C4-2B (cell line): ENCODE data around the gene TEX14.

ENCODE experiments used
- H3K27ac ChIP-seq: fragments of 450-650 bp; 2 replicates; pipeline ENCODE4 v1.5.1; 2017
- ZFX ChIP-seq: fragments of 450-650 bp; IDR thresholded peaks from 2 replicates; pipeline ENCODE4 v1.6.1; 2017
- TF ChIP-seq, protein P1 (sequence below): fragments of 450-650 bp; conservative IDR thresholded peaks from 2 replicates; pipeline ENCODE4 v1.5.1; 2017; ENCODE audit warnings: mild to moderate bottlenecking

The TEX14 gene

DNA sequence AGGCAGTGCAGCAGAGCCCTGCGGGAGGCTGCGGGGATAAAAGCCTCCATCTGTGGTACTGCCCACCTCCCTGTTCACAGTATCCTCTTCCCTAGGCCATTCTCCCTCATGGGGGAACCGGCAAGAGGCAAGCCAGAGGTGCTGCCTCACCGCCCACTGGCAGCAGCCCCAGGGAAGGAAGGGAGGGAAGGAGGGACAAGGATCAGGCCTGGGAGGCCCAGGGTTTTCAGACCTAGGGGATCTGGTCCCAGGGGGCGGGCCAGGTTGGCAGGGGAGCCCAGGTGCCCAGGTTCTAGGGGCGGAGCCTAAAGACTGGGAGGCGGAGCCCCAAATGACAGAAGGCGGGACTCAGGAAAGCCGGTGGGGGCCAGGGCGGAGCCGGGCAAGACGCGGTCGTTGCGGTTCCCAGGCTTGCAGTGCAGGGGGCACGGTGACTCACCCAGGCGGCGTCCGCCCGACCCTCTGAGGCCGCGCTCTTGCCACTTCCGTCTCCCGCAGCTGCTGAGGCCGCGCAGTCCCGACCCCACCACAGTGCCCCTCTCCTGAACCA lies 174.4 kb downstream of the TEX14 start:
- TF ChIP-seq ZFX = peak; percentile 26; the same call in 1 of the 2 replicates
- TF ChIP-seq, protein P1, sequence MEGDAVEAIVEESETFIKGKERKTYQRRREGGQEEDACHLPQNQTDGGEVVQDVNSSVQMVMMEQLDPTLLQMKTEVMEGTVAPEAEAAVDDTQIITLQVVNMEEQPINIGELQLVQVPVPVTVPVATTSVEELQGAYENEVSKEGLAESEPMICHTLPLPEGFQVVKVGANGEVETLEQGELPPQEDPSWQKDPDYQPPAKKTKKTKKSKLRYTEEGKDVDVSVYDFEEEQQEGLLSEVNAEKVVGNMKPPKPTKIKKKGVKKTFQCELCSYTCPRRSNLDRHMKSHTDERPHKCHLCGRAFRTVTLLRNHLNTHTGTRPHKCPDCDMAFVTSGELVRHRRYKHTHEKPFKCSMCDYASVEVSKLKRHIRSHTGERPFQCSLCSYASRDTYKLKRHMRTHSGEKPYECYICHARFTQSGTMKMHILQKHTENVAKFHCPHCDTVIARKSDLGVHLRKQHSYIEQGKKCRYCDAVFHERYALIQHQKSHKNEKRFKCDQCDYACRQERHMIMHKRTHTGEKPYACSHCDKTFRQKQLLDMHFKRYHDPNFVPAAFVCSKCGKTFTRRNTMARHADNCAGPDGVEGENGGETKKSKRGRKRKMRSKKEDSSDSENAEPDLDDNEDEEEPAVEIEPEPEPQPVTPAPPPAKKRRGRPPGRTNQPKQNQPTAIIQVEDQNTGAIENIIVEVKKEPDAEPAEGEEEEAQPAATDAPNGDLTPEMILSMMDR = no peak
- peak overlapping the region; percentile 82 for H3K27ac ChIP-seq

DNA sequence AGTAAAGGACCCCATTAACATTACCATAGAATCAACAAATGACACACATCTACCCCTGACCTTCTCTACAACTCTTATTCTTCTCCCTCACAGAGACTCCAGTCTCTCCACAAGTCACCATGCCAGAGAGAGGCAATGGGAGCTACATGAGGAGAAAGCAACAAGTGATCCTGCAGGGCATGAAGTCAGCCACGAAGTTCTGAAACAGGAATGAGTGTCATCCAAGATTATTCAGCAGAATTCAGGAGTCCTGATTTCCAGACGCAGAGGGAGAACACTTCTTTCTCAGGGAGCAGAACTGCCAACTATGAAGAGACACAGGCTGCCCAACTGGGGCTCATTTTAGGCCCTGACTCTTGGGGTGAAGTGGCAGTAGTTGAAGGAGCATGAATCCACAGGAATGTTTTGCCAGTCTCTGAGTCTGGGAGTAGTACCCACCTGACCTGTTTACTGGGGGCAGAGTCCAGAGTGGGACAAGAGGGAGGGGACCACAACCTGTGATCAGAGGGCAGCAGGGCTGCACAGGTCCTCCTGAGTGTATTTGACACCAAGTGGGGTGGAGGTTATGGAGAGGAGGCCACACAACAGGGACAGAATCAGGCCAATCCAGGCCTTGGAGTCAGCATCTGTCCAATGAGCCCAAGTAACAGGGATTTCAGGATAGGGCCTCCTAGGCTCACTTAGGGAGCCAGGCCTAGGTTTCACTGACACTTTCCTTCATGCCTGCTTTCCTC lies 175.0 kb downstream of the TEX14 start:
- TF ChIP-seq ZFX = no peak
- TF ChIP-seq, protein P1 = no peak
- H3K27ac ChIP-seq = peak overlapping the region; percentile 82

DNA sequence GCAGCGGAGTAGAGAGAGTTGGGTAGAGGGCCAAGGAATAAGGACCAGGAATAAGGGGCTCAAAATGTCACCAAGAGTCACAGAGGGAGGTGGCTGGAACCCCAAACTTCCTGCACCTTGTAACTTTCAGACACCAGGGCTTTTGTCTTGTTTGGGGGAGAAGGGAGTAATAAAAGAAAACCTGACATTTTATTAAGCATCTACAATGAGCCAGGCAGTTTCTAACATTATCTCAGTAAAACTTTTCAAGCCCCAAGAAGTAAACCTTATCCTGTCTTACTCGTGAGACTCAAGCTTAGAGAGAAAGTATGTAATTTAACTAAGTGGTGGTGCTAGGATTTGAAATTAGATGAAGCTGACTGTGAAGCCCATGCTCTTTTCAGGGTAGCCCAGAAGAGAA lies 176.6 kb downstream of the TEX14 start:
- H3K27ac ChIP-seq = no peak overlapping the region

DNA sequence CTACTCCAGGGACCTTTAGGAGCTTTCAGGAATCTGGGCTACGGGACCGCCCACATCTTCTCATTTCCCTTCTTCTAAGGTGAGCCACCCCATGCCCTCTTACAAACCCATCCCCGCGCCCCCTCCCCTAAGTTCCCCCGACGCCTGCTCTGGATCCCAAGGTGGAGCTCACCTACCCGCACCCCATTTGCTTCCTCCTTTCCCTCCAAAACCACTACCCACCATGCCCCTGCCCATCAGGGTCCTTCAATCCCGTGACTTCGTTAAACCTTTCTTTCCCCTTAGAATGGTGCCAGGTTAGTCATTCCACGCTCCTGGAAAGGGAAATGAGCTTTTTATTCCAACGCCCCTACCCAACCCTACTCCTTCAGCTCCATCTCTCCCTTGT lies 177.1 kb downstream of the TEX14 start:
- TF ChIP-seq ZFX = no peak
- TF ChIP-seq, protein P1 = no peak
- H3K27ac ChIP-seq = peak overlapping the region; percentile 85

More for the DNA sequence above, 176.6 kb downstream of the TEX14 start:
- no peak for TF ChIP-seq ZFX
- TF ChIP-seq, protein P1 = no peak

DNA sequence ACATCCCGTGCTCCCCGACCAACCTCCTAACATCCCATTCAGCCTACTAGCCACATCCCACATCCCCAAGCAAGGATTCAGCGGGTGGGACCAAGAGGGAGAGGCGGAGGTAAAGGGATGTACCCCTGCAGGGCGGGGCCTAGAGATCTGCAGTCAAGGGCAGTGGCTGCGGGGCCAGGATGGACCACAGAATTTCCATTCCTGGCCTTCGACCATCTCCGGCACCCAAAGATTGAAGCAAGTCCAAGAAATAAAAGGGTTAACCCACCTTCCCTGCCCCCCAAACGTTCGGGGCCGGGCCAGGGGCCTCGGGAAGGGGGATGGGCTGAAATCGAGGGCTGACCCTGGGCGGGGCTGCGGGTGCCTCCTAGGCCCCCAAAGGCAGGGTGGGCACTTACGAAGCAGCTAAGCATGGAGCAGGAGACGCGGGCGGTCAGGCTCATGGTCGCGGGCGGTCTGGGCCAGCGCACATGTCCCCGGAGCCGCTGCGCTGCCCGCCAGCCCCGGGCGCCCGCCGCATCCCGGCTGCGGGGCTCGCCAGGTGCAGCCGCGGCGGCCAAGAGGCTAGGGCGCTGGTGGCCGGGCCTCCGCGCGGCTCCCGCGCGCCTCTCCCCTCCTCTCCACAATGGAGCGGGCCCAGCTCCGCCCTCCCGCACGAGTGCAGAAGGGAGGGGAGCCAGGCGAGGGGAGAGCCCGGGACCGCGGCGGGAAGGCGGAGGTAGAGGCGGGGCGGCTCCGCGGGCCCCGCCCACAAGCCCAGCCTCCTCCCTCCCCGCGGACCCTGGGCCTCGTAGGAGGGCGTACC lies 177.7 kb downstream of the TEX14 start, which contains the start of gene MTMR4:
Gene MTMR4 (minus strand): TSS at position 674 of the 805 bp plus-strand sequence. CDS start 231 bp downstream, at position 443.
- H3K27ac ChIP-seq = peak within 1 kb of the TSS; percentile 85
- peak; percentile 76; the same call in 1 of the 2 replicates for TF ChIP-seq ZFX
- TF ChIP-seq, protein P1 = no peak

DNA sequence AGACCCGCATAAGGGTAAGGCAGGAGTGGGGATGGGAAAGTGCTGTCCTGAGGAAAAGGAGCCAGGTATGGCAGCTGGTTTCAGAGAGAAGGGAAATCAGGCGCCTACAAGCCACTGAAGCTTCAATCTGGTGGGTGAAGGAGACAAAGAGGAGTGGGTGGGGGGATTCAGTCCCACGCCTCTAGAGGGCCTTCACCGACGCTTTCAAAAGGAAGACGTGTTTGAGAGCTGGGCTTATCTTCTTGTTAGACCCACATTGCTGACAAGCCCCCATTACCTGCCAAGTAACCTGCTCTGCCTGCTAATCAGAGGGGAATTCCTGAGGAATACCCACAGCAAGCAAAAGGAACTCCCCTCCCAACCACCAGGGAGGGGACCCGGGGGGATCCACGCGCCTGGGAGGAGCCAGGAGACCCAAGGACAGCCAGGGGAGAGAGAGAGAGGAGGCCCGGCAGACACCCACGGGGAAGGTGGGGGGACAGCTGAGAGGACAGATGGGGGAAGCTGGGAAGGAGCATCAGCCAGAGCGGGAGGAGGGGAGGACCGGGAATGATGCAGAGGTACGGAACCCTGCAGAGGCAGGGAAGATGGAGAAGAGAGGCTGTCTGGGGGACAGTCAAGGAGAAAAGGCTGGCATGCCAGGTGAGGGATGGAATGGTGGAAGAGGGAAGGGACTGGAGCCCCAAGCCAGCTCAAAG lies 178.4 kb downstream of the TEX14 start:
- TF ChIP-seq ZFX = no peak
- TF ChIP-seq, protein P1 = no peak
- H3K27ac ChIP-seq = peak overlapping the region; percentile 85
